ENCODE measurements around the gene IGF2.
A peak's percentile ranks its signal among the peaks of the same experiment; 100 is the strongest.

IGF2 gene

GRCh38 chr11:2143799-2144543 lies 4.8 kb upstream of the IGF2 start:
- H3K9ac ChIP-seq (ENCODE audit: insufficient read length) = no peak overlapping the region
- no peak overlapping the region for H3K4me3 ChIP-seq
- no peaks in the 10 kb centered on the region for H3K9me3 ChIP-seq (ENCODE audit: low read depth, low read length)
- TF ChIP-seq FOXP2 (optimal IDR thresholded peaks at IDR 0.05; ENCODE audit: control extremely low read depth, extremely low read length, insufficient read depth) (no peak), POLR2AphosphoS5 (IDR thresholded peaks at IDR 0.05; ENCODE audit: borderline replicate concordance, low read depth, low read length) (no peak), EZH2 (IDR thresholded peaks at IDR 0.05) (peak; percentile 94)
- no peak for DNase-seq (ENCODE audit: low read depth, low spot score)
- no peak overlapping the region for H3K27ac ChIP-seq
- no peaks in the 10 kb centered on the region for H3K36me3 ChIP-seq (ENCODE audit: insufficient read depth, low read length)

GRCh38 chr11:2143477-2143798 lies 4.2 kb upstream of the IGF2 start:
- H3K9ac ChIP-seq (ENCODE audit: insufficient read length) = no peak overlapping the region
- no peak for TF ChIP-seq FOXP2 (optimal IDR thresholded peaks at IDR 0.05; ENCODE audit: control extremely low read depth, extremely low read length, insufficient read depth)
- TF ChIP-seq POLR2AphosphoS5 (IDR thresholded peaks at IDR 0.05; ENCODE audit: borderline replicate concordance, low read depth, low read length) = no peak
- no peak for TF ChIP-seq EZH2 (IDR thresholded peaks at IDR 0.05)
- no peaks in the 10 kb centered on the region for H3K9me3 ChIP-seq (ENCODE audit: low read depth, low read length)
- DNase-seq (ENCODE audit: low read depth, low spot score) = no peak
- H3K27ac ChIP-seq = no peak overlapping the region
- H3K36me3 ChIP-seq (ENCODE audit: insufficient read depth, low read length) = no peaks in the 10 kb centered on the region
- H3K4me3 ChIP-seq = no peak overlapping the region

GRCh38 chr11:2142762-2143202 lies 3.6 kb upstream of the IGF2 start:
- DNase-seq (ENCODE audit: low read depth, low spot score) = no peak

GRCh38 chr11:2142300-2142759 lies 3.1 kb upstream of the IGF2 start:
- TF ChIP-seq POLR2AphosphoS5 (IDR thresholded peaks at IDR 0.05; ENCODE audit: borderline replicate concordance, low read depth, low read length) (no peak), FOXP2 (optimal IDR thresholded peaks at IDR 0.05; ENCODE audit: control extremely low read depth, extremely low read length, insufficient read depth) (no peak), EZH2 (IDR thresholded peaks at IDR 0.05) (no peak)
- no peak overlapping the region for H3K4me3 ChIP-seq
- no peak overlapping the region for H3K27ac ChIP-seq
- H3K9me3 ChIP-seq (ENCODE audit: low read depth, low read length) = no peaks in the 10 kb centered on the region
- no peaks in the 10 kb centered on the region for H3K36me3 ChIP-seq (ENCODE audit: insufficient read depth, low read length)
- H3K9ac ChIP-seq (ENCODE audit: insufficient read length) = no peak overlapping the region
- DNase-seq (ENCODE audit: low read depth, low spot score) = no peak

More at GRCh38 chr11:2142762-2143202, 3.6 kb upstream of the IGF2 start:
- Histone ChIP-seq H3K9me3 (ENCODE audit: low read depth, low read length) (no peaks in the 10 kb centered on the region), H3K27ac (no peak overlapping the region), H3K36me3 (ENCODE audit: insufficient read depth, low read length) (no peaks in the 10 kb centered on the region), H3K4me3 (no peak overlapping the region), H3K9ac (ENCODE audit: insufficient read length) (no peak overlapping the region)
- TF ChIP-seq FOXP2 (optimal IDR thresholded peaks at IDR 0.05; ENCODE audit: control extremely low read depth, extremely low read length, insufficient read depth) = no peak
- TF ChIP-seq EZH2 (IDR thresholded peaks at IDR 0.05) = no peak
- TF ChIP-seq POLR2AphosphoS5 (IDR thresholded peaks at IDR 0.05; ENCODE audit: borderline replicate concordance, low read depth, low read length) = no peak

GRCh38 chr11:2140411-2141400 lies 1.5 kb upstream of the IGF2 start:
- H3K36me3 ChIP-seq (ENCODE audit: insufficient read depth, low read length) = no peaks in the 10 kb centered on the region
- TF ChIP-seq POLR2AphosphoS5 (IDR thresholded peaks at IDR 0.05; ENCODE audit: borderline replicate concordance, low read depth, low read length) = no peak
- no peak for TF ChIP-seq FOXP2 (optimal IDR thresholded peaks at IDR 0.05; ENCODE audit: control extremely low read depth, extremely low read length, insufficient read depth)
- no peak for TF ChIP-seq EZH2 (IDR thresholded peaks at IDR 0.05)
- no peak overlapping the region for H3K4me3 ChIP-seq
- no peaks in the 10 kb centered on the region for H3K9me3 ChIP-seq (ENCODE audit: low read depth, low read length)
- no peak overlapping the region for H3K27ac ChIP-seq
- no peak for DNase-seq (ENCODE audit: low read depth, low spot score)
- H3K9ac ChIP-seq (ENCODE audit: insufficient read length) = no peak overlapping the region

- no peak overlapping the region for H3K27ac ChIP-seq
- H3K36me3 ChIP-seq (ENCODE audit: insufficient read depth, low read length) = no peaks in the 10 kb centered on the region
- DNase-seq (ENCODE audit: low read depth, low spot score) = no peak
- no peak overlapping the region for H3K9ac ChIP-seq (ENCODE audit: insufficient read length)
- H3K4me3 ChIP-seq = no peak overlapping the region
- TF ChIP-seq POLR2AphosphoS5 (IDR thresholded peaks at IDR 0.05; ENCODE audit: borderline replicate concordance, low read depth, low read length) (no peak), FOXP2 (optimal IDR thresholded peaks at IDR 0.05; ENCODE audit: control extremely low read depth, extremely low read length, insufficient read depth) (no peak), EZH2 (IDR thresholded peaks at IDR 0.05) (peak; percentile 79)
- no peaks in the 10 kb centered on the region for H3K9me3 ChIP-seq (ENCODE audit: low read depth, low read length)
These were observed 590 bp upstream of the IGF2 start for GRCh38 chr11:2139621-2140337.

GRCh38 chr11:2138431-2139122 lies 612 bp downstream of the IGF2 start:
- H3K4me3 ChIP-seq = no peak overlapping the region
- no peaks in the 10 kb centered on the region for H3K9me3 ChIP-seq (ENCODE audit: low read depth, low read length)
- DNase-seq (ENCODE audit: low read depth, low spot score) = no peak
- H3K27ac ChIP-seq = no peak overlapping the region
- TF ChIP-seq EZH2 (IDR thresholded peaks at IDR 0.05) (peak; percentile 78), FOXP2 (optimal IDR thresholded peaks at IDR 0.05; ENCODE audit: control extremely low read depth, extremely low read length, insufficient read depth) (no peak), POLR2AphosphoS5 (IDR thresholded peaks at IDR 0.05; ENCODE audit: borderline replicate concordance, low read depth, low read length) (no peak)
- H3K36me3 ChIP-seq (ENCODE audit: insufficient read depth, low read length) = no peaks in the 10 kb centered on the region
- H3K9ac ChIP-seq (ENCODE audit: insufficient read length) = no peak overlapping the region

Measured in SK-N-MC (cell line).